ENCODE data around the gene NTM.

Gene NTM

GRCh38 chr11:131597890-131598289 is 227.5 kb downstream of the NTM start:
- FAIRE-seq: no peak
- no peak for TF ChIP-seq TAF1 (IDR thresholded peaks at IDR 0.05; ENCODE audit: borderline replicate concordance, low read depth, low read length)
- no peak for TF ChIP-seq POLR2A (IDR thresholded peaks at IDR 0.05; ENCODE audit: low read depth, low read length)
- no peak for TF ChIP-seq POLR2AphosphoS5 (IDR thresholded peaks at IDR 0.05; ENCODE audit: low read depth, low read length)
- DNase-seq (ENCODE audit: insufficient read length): no peak

GRCh38 chr11:131598305-131598704 is 227.9 kb downstream of the NTM start:
- no peak for DNase-seq (ENCODE audit: insufficient read length)
- no peak for FAIRE-seq
- TF ChIP-seq POLR2A (IDR thresholded peaks at IDR 0.05; ENCODE audit: low read depth, low read length): no peak
- no peak for TF ChIP-seq POLR2AphosphoS5 (IDR thresholded peaks at IDR 0.05; ENCODE audit: low read depth, low read length)
- no peak for TF ChIP-seq TAF1 (IDR thresholded peaks at IDR 0.05; ENCODE audit: borderline replicate concordance, low read depth, low read length)

- no peak for FAIRE-seq
- no peak for TF ChIP-seq POLR2A (IDR thresholded peaks at IDR 0.05; ENCODE audit: low read depth, low read length)
- TF ChIP-seq POLR2AphosphoS5 (IDR thresholded peaks at IDR 0.05; ENCODE audit: low read depth, low read length): no peak
- TF ChIP-seq TAF1 (IDR thresholded peaks at IDR 0.05; ENCODE audit: borderline replicate concordance, low read depth, low read length): no peak
- DNase-seq (ENCODE audit: insufficient read length): no peak
Observed at GRCh38 chr11:131599285-131599684, 228.9 kb downstream of the NTM start.

- DNase-seq (ENCODE audit: insufficient read length) (no peak), FAIRE-seq (no peak)
- TF ChIP-seq POLR2A (IDR thresholded peaks at IDR 0.05; ENCODE audit: low read depth, low read length) (no peak), POLR2AphosphoS5 (IDR thresholded peaks at IDR 0.05; ENCODE audit: low read depth, low read length) (no peak), TAF1 (IDR thresholded peaks at IDR 0.05; ENCODE audit: borderline replicate concordance, low read depth, low read length) (no peak)
Observed at GRCh38 chr11:131600628-131601027, 230.2 kb downstream of the NTM start.

- FAIRE-seq (no peak), DNase-seq (ENCODE audit: insufficient read length) (no peak)
- TF ChIP-seq POLR2A (IDR thresholded peaks at IDR 0.05; ENCODE audit: low read depth, low read length) (no peak), TAF1 (IDR thresholded peaks at IDR 0.05; ENCODE audit: borderline replicate concordance, low read depth, low read length) (no peak), POLR2AphosphoS5 (IDR thresholded peaks at IDR 0.05; ENCODE audit: low read depth, low read length) (no peak)
Observed at GRCh38 chr11:131601586-131601985, 231.2 kb downstream of the NTM start.

GRCh38 chr11:131602431-131602830 is 232.0 kb downstream of the NTM start:
- TF ChIP-seq POLR2A (IDR thresholded peaks at IDR 0.05; ENCODE audit: low read depth, low read length) (no peak), POLR2AphosphoS5 (IDR thresholded peaks at IDR 0.05; ENCODE audit: low read depth, low read length) (no peak), TAF1 (IDR thresholded peaks at IDR 0.05; ENCODE audit: borderline replicate concordance, low read depth, low read length) (no peak)

GRCh38 chr11:131606811-131607335 is 236.5 kb downstream of the NTM start:
- FAIRE-seq (no peak), DNase-seq (ENCODE audit: insufficient read length) (no peak)
- TF ChIP-seq POLR2A (IDR thresholded peaks at IDR 0.05; ENCODE audit: low read depth, low read length) (no peak), TAF1 (IDR thresholded peaks at IDR 0.05; ENCODE audit: borderline replicate concordance, low read depth, low read length) (no peak), POLR2AphosphoS5 (IDR thresholded peaks at IDR 0.05; ENCODE audit: low read depth, low read length) (no peak)

More at GRCh38 chr11:131602431-131602830, 232.0 kb downstream of the NTM start:
- FAIRE-seq (no peak), DNase-seq (ENCODE audit: insufficient read length) (no peak)

GRCh38 chr11:131609337-131609736 is 238.9 kb downstream of the NTM start:
- FAIRE-seq (no peak), DNase-seq (ENCODE audit: insufficient read length) (no peak)
- TF ChIP-seq POLR2A (IDR thresholded peaks at IDR 0.05; ENCODE audit: low read depth, low read length): no peak
- no peak for TF ChIP-seq POLR2AphosphoS5 (IDR thresholded peaks at IDR 0.05; ENCODE audit: low read depth, low read length)
- no peak for TF ChIP-seq TAF1 (IDR thresholded peaks at IDR 0.05; ENCODE audit: borderline replicate concordance, low read depth, low read length)

- FAIRE-seq: no peak
- no peak for TF ChIP-seq POLR2A (IDR thresholded peaks at IDR 0.05; ENCODE audit: low read depth, low read length)
- no peak for TF ChIP-seq POLR2AphosphoS5 (IDR thresholded peaks at IDR 0.05; ENCODE audit: low read depth, low read length)
- TF ChIP-seq TAF1 (IDR thresholded peaks at IDR 0.05; ENCODE audit: borderline replicate concordance, low read depth, low read length): no peak
- no peak for DNase-seq (ENCODE audit: insufficient read length)
Observed at GRCh38 chr11:131609921-131610320, 239.5 kb downstream of the NTM start.

GRCh38 chr11:131611322-131611721 is 240.9 kb downstream of the NTM start:
- TF ChIP-seq POLR2AphosphoS5 (IDR thresholded peaks at IDR 0.05; ENCODE audit: low read depth, low read length) (no peak), TAF1 (IDR thresholded peaks at IDR 0.05; ENCODE audit: borderline replicate concordance, low read depth, low read length) (no peak), POLR2A (IDR thresholded peaks at IDR 0.05; ENCODE audit: low read depth, low read length) (no peak)
- DNase-seq (ENCODE audit: insufficient read length) (no peak), FAIRE-seq (no peak)

GRCh38 chr11:131612533-131612932 is 242.1 kb downstream of the NTM start:
- TF ChIP-seq POLR2A (IDR thresholded peaks at IDR 0.05; ENCODE audit: low read depth, low read length) (no peak), TAF1 (IDR thresholded peaks at IDR 0.05; ENCODE audit: borderline replicate concordance, low read depth, low read length) (no peak), POLR2AphosphoS5 (IDR thresholded peaks at IDR 0.05; ENCODE audit: low read depth, low read length) (no peak)
- FAIRE-seq: no peak
- no peak for DNase-seq (ENCODE audit: insufficient read length)

- no peak for TF ChIP-seq POLR2AphosphoS5 (IDR thresholded peaks at IDR 0.05; ENCODE audit: low read depth, low read length)
- no peak for TF ChIP-seq TAF1 (IDR thresholded peaks at IDR 0.05; ENCODE audit: borderline replicate concordance, low read depth, low read length)
- no peak for TF ChIP-seq POLR2A (IDR thresholded peaks at IDR 0.05; ENCODE audit: low read depth, low read length)
- FAIRE-seq: no peak
- DNase-seq (ENCODE audit: insufficient read length): no peak
Observed at GRCh38 chr11:131614631-131615030, 244.2 kb downstream of the NTM start.

Measured in GM12892 (cell line).